Measurements from ENCODE around the gene SPACA1. TPM values are rescaled to one million over a fixed set of nuclear protein-coding genes. Genes with fewer than 3 reads are reported as not detected.

SPACA1 gene
- total RNA-seq, 1 experiment from 2014 or later = not detected

DNA sequence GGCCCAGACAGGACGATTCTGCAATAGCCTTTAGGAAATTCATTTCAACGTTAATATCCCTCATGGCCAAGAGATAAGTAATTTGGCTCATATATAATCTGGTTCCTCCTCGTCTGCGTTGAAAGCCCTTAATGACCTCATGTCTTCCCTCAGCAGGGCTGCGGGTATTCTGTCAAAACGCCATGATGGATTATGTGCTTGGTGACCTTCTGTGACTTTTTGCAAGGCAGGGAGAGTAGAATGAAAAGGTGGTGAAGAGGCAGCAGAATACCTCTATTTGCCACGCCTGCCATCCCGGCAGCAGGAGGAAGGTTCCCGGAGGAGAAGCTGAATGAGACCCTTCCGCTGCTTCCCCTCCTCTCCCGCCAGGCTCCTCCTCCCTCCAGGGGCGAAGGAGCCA is 41.1 kb upstream of the SPACA1 start:
- no peaks in the 10 kb centered on the region for H3K27me3 Mint-ChIP-seq (ENCODE audit: insufficient read depth, unreplicated experiment)
- ChIA-PET POLR2A (no interaction called here), CTCF (no interaction called here)
- H3K36me3 Mint-ChIP-seq (ENCODE audit: insufficient read depth, unreplicated experiment) = peaks cover 6% of the 10 kb centered on the region
- no peak overlapping the region for H3K27ac Mint-ChIP-seq (ENCODE audit: low read depth, unreplicated experiment)
- no peak for DNase-seq (ENCODE audit: unreplicated experiment)
- TF ChIP-seq, protein P1, sequence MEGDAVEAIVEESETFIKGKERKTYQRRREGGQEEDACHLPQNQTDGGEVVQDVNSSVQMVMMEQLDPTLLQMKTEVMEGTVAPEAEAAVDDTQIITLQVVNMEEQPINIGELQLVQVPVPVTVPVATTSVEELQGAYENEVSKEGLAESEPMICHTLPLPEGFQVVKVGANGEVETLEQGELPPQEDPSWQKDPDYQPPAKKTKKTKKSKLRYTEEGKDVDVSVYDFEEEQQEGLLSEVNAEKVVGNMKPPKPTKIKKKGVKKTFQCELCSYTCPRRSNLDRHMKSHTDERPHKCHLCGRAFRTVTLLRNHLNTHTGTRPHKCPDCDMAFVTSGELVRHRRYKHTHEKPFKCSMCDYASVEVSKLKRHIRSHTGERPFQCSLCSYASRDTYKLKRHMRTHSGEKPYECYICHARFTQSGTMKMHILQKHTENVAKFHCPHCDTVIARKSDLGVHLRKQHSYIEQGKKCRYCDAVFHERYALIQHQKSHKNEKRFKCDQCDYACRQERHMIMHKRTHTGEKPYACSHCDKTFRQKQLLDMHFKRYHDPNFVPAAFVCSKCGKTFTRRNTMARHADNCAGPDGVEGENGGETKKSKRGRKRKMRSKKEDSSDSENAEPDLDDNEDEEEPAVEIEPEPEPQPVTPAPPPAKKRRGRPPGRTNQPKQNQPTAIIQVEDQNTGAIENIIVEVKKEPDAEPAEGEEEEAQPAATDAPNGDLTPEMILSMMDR (IDR thresholded peaks at IDR 0.05; ENCODE audit: unreplicated experiment) = no peak
- H3K4me1 Mint-ChIP-seq (ENCODE audit: insufficient read depth, unreplicated experiment) = peaks cover 21% of the 10 kb centered on the region
- no peak overlapping the region for H3K4me3 Mint-ChIP-seq (ENCODE audit: unreplicated experiment)
- intact Hi-C loops (cut with micrococcal nuclease) = no loop called here
- H3K9me3 Mint-ChIP-seq (ENCODE audit: unreplicated experiment) = no peaks in the 10 kb centered on the region
- no TSS peak for BruUV-seq (replicated peaks)

DNA sequence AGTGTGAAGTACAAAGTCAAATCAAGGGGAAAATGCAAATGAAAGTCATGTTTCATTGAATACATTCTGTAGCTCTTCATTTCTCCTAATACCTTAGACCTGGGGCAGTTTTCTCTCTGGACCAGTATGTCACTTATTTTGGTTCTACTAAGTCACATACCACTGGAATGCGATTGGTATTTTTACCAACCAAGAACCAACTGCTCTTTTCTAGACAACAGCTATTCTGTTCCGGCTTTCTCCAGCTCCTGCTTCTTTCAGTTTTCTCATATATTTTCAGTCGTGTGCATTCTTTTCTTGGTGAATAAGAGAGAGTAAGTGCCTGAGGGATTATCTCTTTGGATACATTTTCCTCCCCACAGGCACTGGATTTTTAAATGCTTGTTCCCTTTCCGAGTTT is 39.2 kb upstream of the SPACA1 start:
- Mint-ChIP-seq H3K9me3 (ENCODE audit: unreplicated experiment) (no peaks in the 10 kb centered on the region), H3K27me3 (ENCODE audit: insufficient read depth, unreplicated experiment) (no peaks in the 10 kb centered on the region), H3K36me3 (ENCODE audit: insufficient read depth, unreplicated experiment) (peaks cover 6% of the 10 kb centered on the region), H3K27ac (ENCODE audit: low read depth, unreplicated experiment) (peak overlapping the region; percentile 26), H3K4me3 (ENCODE audit: unreplicated experiment) (peak overlapping the region; percentile 43), H3K4me1 (ENCODE audit: insufficient read depth, unreplicated experiment) (peaks cover 21% of the 10 kb centered on the region)
- intact Hi-C loops (cut with micrococcal nuclease) = no loop called here
- no peak for DNase-seq (ENCODE audit: unreplicated experiment)
- ChIA-PET CTCF (no interaction called here), POLR2A (interaction anchor here (0.8 kb wide), 1 partner anchor 1160 kb away, joined by 3 read pairs; no protein-coding TSS in a partner anchor)
- TF ChIP-seq, protein P1 (IDR thresholded peaks at IDR 0.05; ENCODE audit: unreplicated experiment) = no peak
- BruUV-seq (replicated peaks) = no TSS peak

DNA sequence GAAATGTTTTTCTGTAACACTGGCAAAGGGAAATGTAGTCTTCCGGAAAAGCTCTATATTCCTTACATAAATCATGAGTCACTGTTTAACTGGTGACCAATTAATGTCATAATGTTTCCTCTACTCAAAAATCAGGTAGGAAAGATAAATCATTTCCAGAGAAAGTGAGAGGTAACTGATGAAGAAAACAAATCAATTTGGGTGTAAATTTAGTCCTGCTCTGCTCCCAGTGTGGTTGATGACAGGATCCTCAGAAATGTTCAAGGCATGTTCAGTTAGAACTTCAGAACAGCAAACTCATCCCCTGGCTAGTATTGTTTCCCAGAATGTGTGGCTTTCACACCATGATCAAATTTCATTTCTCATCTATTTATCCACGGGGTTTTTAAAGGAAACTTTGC is 38.8 kb upstream of the SPACA1 start:
- Mint-ChIP-seq H3K4me1 (ENCODE audit: insufficient read depth, unreplicated experiment) (peaks cover 21% of the 10 kb centered on the region), H3K9me3 (ENCODE audit: unreplicated experiment) (no peaks in the 10 kb centered on the region), H3K36me3 (ENCODE audit: insufficient read depth, unreplicated experiment) (peaks cover 6% of the 10 kb centered on the region), H3K27ac (ENCODE audit: low read depth, unreplicated experiment) (peak overlapping the region; percentile 26), H3K27me3 (ENCODE audit: insufficient read depth, unreplicated experiment) (no peaks in the 10 kb centered on the region), H3K4me3 (ENCODE audit: unreplicated experiment) (peak overlapping the region; percentile 43)
- peak; percentile 48 for DNase-seq (ENCODE audit: unreplicated experiment)
- ChIA-PET CTCF (interaction anchor here (0.9 kb wide), 1 partner anchor 13 kb away, joined by 3 read pairs; no protein-coding TSS in a partner anchor), POLR2A (interaction anchor here (0.7 to 0.8 kb wide), 2 partner anchors 67 to 1160 kb away, joined by 3 read pairs; no protein-coding TSS in a partner anchor)
- intact Hi-C loops (cut with micrococcal nuclease) = no loop called here
- TF ChIP-seq, protein P1 (IDR thresholded peaks at IDR 0.05; ENCODE audit: unreplicated experiment) = no peak
- no TSS peak for BruUV-seq (replicated peaks)

DNA sequence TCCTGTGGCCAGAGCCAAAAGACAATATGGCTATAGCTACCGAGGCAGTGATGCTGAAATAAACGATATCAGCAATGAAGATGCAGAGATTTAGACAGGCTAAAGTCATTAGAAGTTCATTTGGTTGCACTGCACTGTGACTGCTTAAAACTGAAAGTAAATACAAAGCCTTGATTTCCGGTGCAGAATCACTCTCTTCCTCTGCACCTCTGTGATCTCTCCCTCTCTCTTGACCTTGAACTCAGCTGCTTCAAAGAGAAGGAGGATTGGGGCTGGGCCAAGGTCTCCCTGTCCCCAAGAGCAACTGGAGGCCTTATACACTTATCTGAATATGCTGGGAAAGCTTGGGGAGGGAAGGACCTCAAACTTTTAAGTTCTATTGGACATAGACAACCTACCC is 34.6 kb upstream of the SPACA1 start:
- TF ChIP-seq, protein P1 (IDR thresholded peaks at IDR 0.05; ENCODE audit: unreplicated experiment) = no peak
- H3K27me3 Mint-ChIP-seq (ENCODE audit: insufficient read depth, unreplicated experiment) = no peaks in the 10 kb centered on the region
- H3K9me3 Mint-ChIP-seq (ENCODE audit: unreplicated experiment) = no peaks in the 10 kb centered on the region
- ChIA-PET POLR2A (no interaction called here), CTCF (interaction anchor here (1.2 kb wide), 1 partner anchor 479 kb away, joined by 3 read pairs; no protein-coding TSS in a partner anchor)
- intact Hi-C loops (cut with micrococcal nuclease) = no loop called here
- no peak overlapping the region for H3K4me3 Mint-ChIP-seq (ENCODE audit: unreplicated experiment)
- BruUV-seq (replicated peaks) = no TSS peak
- H3K4me1 Mint-ChIP-seq (ENCODE audit: insufficient read depth, unreplicated experiment) = peaks cover 10% of the 10 kb centered on the region
- DNase-seq (ENCODE audit: unreplicated experiment) = no peak
- no peak overlapping the region for H3K27ac Mint-ChIP-seq (ENCODE audit: low read depth, unreplicated experiment)
- peaks cover 6% of the 10 kb centered on the region for H3K36me3 Mint-ChIP-seq (ENCODE audit: insufficient read depth, unreplicated experiment)
